ENCODE results near the gene FAM156A. TPM values are rescaled to one million over a fixed set of nuclear protein-coding genes. Genes with fewer than 3 reads are reported as not detected.

FAM156A gene
- total RNA-seq, 4 donors from 2014 or later, result 18.3 to 50.3 (median 29.6) TPM

Other genes with a start within 250 kb of the FAM156A start
- not detected for gene SSX2B, start 207.3 kb downstream of the FAM156A start, total RNA-seq
- not detected for gene SPANXN5, start 161.1 kb downstream of the FAM156A start, total RNA-seq
- not detected for gene XAGE5, start 147.2 kb downstream of the FAM156A start, total RNA-seq
- gene XAGE3, start 90.4 kb downstream of the FAM156A start, total RNA-seq, result not detected
- 100 to 1,000 TPM in 1 of 4 donors, 10 to 100 TPM in 3; 26.6 to 102 (median 64.4) TPM for gene FAM156B, start 61.2 kb downstream of the FAM156A start, total RNA-seq
- gene GPR173, start 90.3 kb upstream of the FAM156A start, total RNA-seq, result under 1 TPM in 2 of 4 donors, not detected in 2; 0.57 to 0.67 TPM
- gene TSPYL2, start 123.8 kb upstream of the FAM156A start, total RNA-seq, result 100 to 1,000 TPM in 1 of 4 donors, 10 to 100 TPM in 3; 14.4 to 241 (median 37.1) TPM
- 10 to 100 TPM in 3 of 4 donors, 1 to 10 TPM in 1; 8.6 to 42.1 (median 33.1) TPM for gene KANTR, start 135.6 kb upstream of the FAM156A start, total RNA-seq